ENCODE measurements around the gene SHISA8. TPM values are rescaled to one million over a fixed set of nuclear protein-coding genes. Genes with fewer than 3 reads are reported as not detected.

The SHISA8 gene
- total and polyA plus RNA-seq, 10 of the 15 experiments (the other 5 are each of a cell fraction or from before 2014, with no cell fraction given), result 0.06 to 10.1 (median 0.25) TPM

DNA sequence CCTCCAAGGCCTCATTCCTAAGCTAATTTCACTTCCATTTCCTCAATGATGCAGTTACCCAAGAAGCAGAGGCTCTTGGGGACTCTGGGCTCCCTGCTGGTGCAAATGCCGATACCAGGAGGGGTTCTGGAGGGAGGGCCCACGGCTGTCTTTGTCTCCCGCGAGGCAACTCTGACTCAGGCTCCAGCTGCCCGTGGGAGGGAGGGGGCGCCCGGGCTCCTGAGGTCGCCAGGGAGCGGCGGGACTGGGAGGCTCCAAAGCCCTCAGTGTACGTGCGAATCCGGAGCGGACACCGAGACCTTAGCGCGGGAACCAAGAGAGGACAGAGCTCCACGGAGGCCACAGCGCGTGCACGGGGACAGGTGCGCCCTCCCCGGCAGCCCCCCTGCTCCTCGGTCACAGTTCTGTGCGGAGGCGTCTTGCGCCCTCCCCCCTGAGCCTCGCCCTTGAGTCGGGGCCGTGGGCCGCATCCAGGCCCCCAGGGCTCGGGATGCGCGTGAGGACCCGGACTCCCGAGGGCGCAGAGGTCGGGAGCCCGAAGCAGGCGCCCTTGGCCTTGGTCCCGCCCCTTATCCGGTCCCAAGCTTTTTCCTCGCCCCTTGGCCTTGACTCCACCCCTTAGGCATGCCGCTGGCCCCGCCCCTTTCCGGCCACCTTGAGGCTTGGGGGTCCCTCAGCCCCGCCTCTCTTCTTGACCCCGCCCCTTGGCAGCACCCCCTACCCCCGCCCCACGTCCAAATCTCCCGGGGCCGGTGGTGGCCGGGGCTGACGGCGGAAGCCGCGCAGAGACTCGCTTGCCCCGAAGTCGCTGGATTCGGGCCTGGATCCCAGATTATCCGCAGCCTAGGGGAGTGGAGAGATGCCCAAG is 4.7 kb upstream of the SHISA8 start (continued):
- TF ChIP-seq KDM1A (IDR thresholded peaks at IDR 0.05; ENCODE audit: borderline replicate concordance) (no peak), CREM (IDR thresholded peaks at IDR 0.05; ENCODE audit: low read depth) (peak; percentile 41; the same call in 1 of the 2 replicates), MTA3 (IDR thresholded peaks at IDR 0.05; ENCODE audit: borderline replicate concordance, low read length) (no peak), CREB1 (IDR thresholded peaks at IDR 0.05; ENCODE audit: low read depth) (no peak), FOS (IDR thresholded peaks at IDR 0.05; ENCODE audit: borderline replicate concordance, extremely low read depth, insufficient read length) (no peak), ZNF274 (IDR thresholded peaks at IDR 0.05; ENCODE audit: insufficient read depth, insufficient read length) (no peak), DPF2 (IDR thresholded peaks at IDR 0.05) (peak; percentile 82), NR2C2 (IDR thresholded peaks at IDR 0.05; ENCODE audit: borderline replicate concordance, control insufficient read depth, insufficient read length, low read depth) (no peak), RAD51 (IDR thresholded peaks at IDR 0.05) (no peak), ZNF217 (IDR thresholded peaks at IDR 0.05) (no peak)
- TF ChIP-seq, protein P1, sequence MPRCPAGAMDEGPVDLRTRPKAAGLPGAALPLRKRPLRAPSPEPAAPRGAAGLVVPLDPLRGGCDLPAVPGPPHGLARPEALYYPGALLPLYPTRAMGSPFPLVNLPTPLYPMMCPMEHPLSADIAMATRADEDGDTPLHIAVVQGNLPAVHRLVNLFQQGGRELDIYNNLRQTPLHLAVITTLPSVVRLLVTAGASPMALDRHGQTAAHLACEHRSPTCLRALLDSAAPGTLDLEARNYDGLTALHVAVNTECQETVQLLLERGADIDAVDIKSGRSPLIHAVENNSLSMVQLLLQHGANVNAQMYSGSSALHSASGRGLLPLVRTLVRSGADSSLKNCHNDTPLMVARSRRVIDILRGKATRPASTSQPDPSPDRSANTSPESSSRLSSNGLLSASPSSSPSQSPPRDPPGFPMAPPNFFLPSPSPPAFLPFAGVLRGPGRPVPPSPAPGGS (IDR thresholded peaks at IDR 0.05; ENCODE audit: borderline replicate concordance, insufficient read depth, low read depth, low read length, poor library complexity, severe bottlenecking), result peak; percentile 77
- TF ChIP-seq, protein P2, sequence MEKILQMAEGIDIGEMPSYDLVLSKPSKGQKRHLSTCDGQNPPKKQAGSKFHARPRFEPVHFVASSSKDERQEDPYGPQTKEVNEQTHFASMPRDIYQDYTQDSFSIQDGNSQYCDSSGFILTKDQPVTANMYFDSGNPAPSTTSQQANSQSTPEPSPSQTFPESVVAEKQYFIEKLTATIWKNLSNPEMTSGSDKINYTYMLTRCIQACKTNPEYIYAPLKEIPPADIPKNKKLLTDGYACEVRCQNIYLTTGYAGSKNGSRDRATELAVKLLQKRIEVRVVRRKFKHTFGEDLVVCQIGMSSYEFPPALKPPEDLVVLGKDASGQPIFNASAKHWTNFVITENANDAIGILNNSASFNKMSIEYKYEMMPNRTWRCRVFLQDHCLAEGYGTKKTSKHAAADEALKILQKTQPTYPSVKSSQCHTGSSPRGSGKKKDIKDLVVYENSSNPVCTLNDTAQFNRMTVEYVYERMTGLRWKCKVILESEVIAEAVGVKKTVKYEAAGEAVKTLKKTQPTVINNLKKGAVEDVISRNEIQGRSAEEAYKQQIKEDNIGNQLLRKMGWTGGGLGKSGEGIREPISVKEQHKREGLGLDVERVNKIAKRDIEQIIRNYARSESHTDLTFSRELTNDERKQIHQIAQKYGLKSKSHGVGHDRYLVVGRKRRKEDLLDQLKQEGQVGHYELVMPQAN (conservative IDR thresholded peaks at IDR 0.05), result 0 out of 2 replicates have a peak, but pooled peaks have one; percentile 22
- TF ChIP-seq, protein P3, sequence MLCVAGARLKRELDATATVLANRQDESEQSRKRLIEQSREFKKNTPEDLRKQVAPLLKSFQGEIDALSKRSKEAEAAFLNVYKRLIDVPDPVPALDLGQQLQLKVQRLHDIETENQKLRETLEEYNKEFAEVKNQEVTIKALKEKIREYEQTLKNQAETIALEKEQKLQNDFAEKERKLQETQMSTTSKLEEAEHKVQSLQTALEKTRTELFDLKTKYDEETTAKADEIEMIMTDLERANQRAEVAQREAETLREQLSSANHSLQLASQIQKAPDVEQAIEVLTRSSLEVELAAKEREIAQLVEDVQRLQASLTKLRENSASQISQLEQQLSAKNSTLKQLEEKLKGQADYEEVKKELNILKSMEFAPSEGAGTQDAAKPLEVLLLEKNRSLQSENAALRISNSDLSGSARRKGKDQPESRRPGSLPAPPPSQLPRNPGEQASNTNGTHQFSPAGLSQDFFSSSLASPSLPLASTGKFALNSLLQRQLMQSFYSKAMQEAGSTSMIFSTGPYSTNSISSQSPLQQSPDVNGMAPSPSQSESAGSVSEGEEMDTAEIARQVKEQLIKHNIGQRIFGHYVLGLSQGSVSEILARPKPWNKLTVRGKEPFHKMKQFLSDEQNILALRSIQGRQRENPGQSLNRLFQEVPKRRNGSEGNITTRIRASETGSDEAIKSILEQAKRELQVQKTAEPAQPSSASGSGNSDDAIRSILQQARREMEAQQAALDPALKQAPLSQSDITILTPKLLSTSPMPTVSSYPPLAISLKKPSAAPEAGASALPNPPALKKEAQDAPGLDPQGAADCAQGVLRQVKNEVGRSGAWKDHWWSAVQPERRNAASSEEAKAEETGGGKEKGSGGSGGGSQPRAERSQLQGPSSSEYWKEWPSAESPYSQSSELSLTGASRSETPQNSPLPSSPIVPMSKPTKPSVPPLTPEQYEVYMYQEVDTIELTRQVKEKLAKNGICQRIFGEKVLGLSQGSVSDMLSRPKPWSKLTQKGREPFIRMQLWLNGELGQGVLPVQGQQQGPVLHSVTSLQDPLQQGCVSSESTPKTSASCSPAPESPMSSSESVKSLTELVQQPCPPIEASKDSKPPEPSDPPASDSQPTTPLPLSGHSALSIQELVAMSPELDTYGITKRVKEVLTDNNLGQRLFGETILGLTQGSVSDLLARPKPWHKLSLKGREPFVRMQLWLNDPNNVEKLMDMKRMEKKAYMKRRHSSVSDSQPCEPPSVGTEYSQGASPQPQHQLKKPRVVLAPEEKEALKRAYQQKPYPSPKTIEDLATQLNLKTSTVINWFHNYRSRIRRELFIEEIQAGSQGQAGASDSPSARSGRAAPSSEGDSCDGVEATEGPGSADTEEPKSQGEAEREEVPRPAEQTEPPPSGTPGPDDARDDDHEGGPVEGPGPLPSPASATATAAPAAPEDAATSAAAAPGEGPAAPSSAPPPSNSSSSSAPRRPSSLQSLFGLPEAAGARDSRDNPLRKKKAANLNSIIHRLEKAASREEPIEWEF (IDR thresholded peaks at IDR 0.05; ENCODE audit: insufficient replicate concordance, low read depth, low read length), result no peak
